Endothelial cell of hepatic sinusoid (primary cell): ENCODE measurements around the gene TIA1.
"Not testable (repeated sequence)": the region's sequence is repeated elsewhere in the genome, so short reads cannot be mapped to it uniquely, and the experiment has no call there.

Source experiments
- in situ Hi-C: cut with HindIII; loops from 2 replicates; pipeline ENCODE4 v1.10.0; 2017; ENCODE audit warnings: low sequenced_read_pairs

The TIA1 gene

GRCh38 chr2:70248181-70248847 lies at the start of gene TIA1:
TIA1 (minus strand) TSS chr2:70248628; CDS start chr2:70248430, 198 bp downstream.
- in situ Hi-C loops: no loop called here

DNA sequence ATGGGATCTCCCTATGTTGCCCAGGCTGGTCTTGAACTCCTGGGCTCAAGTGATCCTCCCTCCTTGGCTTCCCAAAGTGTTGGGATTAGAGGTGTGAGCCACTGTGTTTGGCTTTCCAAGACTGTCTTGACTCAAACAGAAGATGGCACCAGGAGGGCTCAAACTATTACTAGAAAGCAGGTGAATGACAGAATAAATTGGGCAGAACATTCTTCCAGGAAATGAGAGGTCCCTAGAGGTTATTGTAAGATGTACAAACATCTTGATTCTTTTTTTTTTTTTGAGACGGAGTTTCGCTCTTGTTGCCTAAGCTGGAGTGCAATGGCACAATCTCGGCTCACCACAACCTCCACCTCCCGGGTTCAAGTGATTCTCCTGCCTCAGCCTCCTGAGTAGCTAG lies 49.4 kb upstream of the TIA1 start:
- in situ Hi-C loops: not testable (repeated sequence)

DNA sequence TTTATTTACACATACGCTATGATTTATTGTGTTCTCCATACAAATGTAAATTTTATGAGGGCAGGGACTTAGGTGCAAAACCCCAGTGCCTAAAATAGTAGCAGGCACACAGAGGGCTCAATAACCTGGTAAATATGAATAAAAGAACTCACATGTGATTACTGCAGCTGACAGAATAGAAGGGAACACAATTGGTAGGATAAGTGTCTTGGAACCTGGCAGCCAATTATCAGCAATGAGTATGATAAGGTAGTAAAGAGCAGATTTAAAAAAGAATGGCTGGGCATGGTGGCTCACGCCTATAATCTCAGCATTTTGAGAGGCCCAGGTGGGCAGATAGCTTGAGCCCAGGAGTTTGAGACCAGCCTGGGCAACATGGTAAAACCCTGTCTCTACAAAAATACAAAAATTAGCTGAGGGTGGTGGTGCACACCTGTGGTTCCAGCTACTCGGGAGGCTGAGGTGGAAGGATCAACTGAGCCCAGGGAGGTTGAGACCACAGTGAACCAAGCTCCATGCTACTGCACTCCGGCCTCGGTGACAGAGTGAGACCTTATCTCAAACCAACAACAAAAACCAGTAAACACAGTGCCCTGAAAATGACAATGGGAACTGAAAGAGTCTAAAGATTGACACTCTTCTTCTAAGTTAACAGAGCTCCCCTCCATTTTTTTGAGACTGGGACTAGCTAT lies 35.2 kb upstream of the TIA1 start:
- in situ Hi-C loops: no loop called here

DNA sequence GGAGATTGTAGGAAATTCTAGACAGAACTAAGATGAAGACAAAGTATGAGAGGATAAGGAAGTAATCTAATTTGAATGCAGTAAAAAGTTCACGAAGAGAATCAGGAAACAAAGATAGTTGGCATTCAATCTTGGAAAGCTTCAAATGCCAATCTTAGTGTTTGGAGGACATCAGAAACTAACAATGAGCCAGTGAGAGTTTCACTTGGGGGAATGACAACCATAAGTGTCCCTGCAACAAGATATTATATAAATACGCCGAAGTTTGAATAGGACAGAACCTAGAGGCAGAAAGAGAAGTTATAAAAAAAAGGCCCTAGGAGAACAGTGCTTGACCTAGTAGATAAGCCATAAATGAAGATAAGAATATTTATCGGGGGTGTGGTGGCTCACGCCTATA lies 34.0 kb upstream of the TIA1 start:
- in situ Hi-C loops: no loop called here

- in situ Hi-C loops: no loop called here
Observed at GRCh38 chr2:70280242-70280798, 31.9 kb upstream of the TIA1 start.

DNA sequence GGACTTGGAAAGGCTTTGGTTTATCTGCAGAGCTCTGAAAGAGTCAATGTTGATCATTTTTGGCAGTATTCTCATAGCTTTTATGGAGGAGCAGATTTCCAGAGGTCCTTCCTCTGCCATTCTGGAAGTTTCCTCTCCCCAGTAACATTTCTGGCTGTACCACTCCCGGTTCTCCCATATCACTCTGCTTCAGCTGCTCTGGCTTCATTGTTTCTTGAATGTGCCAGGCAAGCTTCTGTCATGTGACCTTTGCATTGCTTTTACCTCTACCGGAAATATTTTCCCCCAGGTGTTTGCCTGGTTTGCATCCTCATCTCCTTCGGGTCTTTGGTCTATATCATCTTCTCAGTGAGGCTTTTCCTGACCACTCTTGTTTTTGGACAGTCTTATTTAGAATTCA lies 21.9 kb upstream of the TIA1 start:
- in situ Hi-C loops: no loop called here

DNA sequence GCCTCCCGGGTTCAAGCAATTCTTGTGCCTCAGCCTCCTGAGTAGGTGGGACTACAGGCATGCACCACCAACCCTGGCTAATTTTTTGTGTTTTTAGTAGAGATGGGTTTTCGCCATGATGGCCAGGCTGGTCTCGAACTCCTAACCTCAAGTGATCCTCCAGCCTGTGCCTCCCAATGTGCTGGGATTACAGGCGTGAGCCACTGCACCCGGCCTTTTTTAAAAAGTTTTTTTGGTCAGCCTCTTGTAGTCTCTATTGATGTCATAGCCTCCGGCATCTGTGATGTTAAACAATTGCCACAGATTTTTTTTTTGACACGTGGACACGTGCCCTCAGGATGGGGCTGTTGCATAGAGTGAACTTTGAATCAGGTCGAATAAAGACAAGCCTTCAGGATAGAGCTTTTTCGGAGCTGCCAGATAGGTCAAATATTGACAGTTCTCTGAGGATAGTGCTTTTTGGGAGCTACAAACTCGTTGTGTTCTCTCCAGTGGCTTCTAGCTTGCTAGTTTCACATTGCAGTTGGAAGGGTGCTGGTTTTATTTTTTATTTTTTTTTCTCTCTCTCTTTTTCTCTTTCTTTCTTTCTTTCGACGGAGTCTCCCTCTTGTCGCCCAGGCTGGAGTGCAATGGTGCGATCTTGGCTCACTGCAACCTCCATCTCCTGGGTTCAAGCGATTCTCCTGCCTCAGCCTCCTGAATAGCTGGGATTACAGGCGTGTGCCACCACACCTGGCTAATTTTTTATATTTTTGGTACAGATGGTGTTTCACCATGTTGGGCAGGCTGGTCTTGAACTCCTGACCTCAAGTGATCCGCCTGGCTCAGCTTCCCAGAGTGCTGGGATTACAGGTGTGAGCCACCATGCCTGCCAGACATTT lies 21.2 kb upstream of the TIA1 start:
- in situ Hi-C loops: loop anchor here (5.0 kb wide), 1 partner anchor 52 kb away; no protein-coding TSS in a partner anchor

- in situ Hi-C loops: loop anchor here (5.0 kb wide), 1 partner anchor 50 kb away; no protein-coding TSS in a partner anchor
Observed at GRCh38 chr2:70266925-70267324, 18.5 kb upstream of the TIA1 start.

DNA sequence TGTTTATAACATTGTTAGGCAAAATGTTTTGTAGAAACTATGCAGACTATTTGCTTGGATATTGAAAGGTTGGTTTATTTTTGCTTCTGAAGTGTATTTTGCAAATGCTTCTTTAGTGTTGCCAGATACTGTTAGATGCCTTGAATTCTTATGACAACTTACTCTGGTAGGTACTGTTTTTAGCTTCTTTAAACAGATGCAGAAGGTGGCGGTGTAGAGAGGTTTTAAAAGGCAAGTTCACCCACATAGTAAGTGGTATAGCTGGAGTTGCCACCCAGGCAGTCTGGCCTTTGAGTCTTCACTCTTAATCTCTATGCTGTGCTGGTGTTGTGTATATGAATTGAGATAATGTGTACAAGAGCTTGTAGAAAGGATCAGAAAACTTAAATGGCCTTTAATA lies 13.1 kb upstream of the TIA1 start:
- in situ Hi-C loops: no loop called here

DNA sequence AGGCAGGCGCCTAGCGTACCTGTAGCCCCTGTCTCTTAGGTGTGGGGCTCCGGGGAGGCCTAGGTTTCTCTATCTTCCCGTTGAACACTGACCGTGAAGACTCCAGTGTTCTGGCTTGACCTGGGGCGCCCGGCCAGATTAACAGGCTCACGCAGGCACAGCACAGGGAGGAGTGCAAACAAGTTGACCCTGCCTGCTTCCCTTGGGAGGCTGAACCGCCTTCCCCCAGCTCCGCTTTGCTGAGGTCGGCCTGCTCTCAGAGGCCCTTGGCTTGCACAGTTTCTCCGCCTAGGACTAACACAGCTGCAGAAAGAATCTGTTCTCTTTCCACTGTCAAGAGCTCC lies 10.1 kb upstream of the TIA1 start:
- in situ Hi-C loops: no loop called here

DNA sequence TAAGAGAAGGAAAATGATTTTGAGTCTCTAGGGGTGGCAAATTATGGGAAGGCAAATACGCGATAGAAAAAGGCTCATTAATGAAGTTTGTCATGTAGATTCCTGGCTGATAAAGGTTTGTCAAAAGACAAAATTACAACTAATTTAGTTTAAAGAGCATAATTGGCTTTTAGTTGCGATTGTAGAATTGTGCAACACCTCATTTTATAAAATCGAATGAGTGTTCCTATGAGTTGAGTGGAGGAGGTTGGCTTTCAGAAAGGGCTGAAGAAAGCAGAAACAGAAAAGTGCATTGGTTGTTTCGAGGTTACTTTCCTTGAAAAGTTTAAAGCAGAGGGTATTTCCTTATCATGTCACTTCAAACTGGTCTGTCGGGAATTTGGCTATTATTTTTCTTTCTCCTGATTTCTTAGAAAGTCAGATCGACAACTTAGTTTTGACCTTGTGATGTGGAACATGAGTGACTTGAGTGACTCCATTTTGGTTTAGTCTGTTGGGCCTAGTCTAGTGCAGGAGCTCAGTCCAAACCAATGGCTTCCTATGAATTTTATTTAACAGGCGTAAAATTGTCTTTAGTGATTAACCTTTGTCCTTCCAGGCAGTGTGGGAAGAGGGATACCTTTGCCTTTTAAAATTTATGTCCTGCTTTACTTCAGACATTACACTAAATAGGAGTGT lies 7.3 kb upstream of the TIA1 start:
- in situ Hi-C loops: no loop called here

DNA sequence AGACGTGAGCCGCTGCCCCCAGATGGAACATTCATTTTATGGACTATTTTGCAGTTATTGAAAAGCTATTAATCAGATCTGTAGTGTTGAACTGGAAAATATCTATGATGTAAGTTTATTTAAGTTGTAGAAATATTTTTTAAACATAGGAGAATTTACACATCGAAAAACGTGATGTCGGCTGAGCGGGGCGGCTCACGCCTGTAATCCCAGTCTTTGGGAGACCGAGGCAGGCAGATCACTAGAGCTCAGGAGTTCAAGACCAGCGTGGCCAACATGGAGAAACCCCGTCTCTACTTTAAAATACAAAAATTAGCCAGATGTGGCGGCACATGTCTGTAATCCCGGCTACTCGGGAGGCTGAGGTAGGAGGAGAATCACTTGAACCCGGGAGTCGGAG lies 2.0 kb upstream of the TIA1 start:
- in situ Hi-C loops: no loop called here

DNA sequence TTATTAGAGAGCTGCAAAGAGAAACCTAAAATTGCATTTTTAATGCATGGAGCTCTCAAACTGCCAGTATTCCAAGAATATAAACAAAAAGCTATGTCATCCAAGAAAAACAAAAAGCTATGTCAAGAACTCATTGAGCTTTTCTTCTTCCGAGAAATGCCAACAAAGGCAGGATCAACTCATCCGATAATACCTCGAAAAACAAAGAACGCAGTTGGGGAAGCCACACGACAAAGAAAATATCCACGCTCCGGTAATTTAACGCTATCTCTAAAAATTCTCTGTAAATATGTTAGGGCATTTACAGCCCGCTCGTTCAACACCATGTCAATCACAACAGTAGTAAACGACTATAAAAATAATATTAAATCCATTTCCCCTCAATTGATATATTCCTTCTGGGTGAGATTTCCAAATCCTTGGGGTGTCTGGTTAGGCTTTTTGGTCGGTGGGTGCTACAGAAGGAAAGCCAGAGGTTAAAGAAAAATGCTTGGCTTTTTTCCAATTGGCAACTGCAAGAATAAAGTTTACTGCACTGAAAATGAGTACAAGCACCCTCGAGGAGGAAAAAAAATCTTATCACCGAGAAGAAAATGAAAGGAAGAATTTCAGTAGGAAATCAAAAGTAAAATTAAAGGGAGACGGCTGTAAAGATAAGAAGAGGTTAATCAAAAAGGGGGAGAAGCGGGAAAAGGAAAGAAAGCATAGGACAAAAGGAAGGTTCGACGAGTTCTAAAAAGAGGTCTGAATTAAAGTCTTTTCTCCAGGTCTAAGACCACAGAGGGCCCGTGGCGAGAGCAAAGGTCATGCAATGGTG lies 856 bp downstream of the TIA1 start:
- in situ Hi-C loops: no loop called here

DNA sequence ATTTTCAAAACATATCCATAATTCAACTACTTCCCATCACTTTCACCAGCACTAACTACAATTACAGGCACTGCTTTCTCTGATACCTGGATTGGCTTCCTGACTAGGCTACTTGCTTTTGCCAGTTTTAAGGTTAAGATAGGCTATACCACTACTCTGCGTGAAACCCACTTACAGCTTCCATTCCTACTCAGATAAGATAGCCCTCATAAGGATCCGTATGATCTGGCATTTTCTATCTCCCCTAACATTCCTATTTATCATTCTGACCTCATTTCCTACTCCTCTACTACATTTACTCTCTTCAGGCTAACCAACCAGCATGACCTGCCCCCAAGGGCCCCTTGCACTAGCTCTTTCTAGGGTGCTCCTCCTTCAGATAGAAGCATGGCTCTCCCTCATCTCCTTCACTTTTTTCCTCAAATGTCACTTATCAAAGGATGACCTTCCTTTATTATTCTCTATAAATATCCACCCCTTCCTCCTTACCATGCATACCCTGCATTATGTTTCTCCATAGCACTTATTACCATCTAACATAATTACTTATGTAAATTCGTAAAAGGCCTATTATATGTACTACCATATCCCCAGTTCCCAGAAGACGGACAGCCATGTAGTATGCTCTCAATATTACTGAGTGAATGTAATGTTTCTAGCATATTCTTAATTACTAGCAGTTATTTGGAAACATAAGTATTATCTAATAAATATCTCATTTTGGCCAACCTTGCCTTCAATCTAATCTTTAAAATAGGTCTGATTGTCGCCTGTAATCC lies 4.4 kb downstream of the TIA1 start:
- in situ Hi-C loops: no loop called here

- in situ Hi-C loops: no loop called here
Observed at GRCh38 chr2:70242552-70242951, 5.9 kb downstream of the TIA1 start.

GRCh38 chr2:70241340-70241739 lies 7.1 kb downstream of the TIA1 start:
- in situ Hi-C loops: no loop called here

- in situ Hi-C loops: no loop called here
Observed at GRCh38 chr2:70240599-70240998, 7.8 kb downstream of the TIA1 start.

GRCh38 chr2:70233926-70234325 lies 14.5 kb downstream of the TIA1 start:
- in situ Hi-C loops: loop anchor here (5.0 kb wide), 1 partner anchor 67 kb away; no protein-coding TSS in a partner anchor

DNA sequence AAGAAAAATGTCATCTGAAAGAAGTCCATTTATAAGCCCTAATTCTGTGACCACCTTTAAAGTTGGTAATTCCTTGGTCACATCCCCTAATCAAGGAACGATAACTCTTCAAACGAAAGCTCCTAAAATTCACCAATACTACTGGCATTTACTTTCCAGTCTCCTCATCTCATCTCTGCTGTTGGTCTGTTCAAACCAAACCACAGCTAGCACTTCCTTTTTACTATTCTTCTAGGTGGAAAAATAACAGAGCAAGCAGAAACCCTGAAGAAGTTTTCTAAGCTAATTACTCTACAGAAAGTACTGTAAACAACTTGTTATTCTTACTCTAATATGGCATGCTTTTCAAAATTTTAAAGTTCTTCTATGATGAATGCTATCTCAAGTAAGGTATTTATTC lies 21.6 kb downstream of the TIA1 start:
- in situ Hi-C loops: no loop called here
